A673 (cell line): ENCODE results near the gene TBRG4. TPM values are rescaled to one million over a fixed set of nuclear protein-coding genes. Genes with fewer than 3 reads are reported as not detected.

Experiments used
- BruUV-seq: library from RNA; stranded (reverse); fragments of 400-500 nt; replicated peaks from 2 replicates; lab custom pipeline; 2021; lab: Mats Ljungman, UMichigan
- CTCF ChIA-PET: fragments of 300-600 bp; sonication (Branson Sonifier 250); formaldehyde crosslinking; loops from one replicate; lab custom pipeline; 2022; ENCODE audit warnings: antibody characterized with exemption; lab: Charles Lee
- POLR2A ChIA-PET: fragments of 300-600 bp; sonication (Branson Sonifier 250); formaldehyde crosslinking; loops from one replicate; lab custom pipeline; 2022; ENCODE audit warnings: antibody characterized with exemption; ENCODE audit not compliant: low non-redundant PET; lab: Charles Lee
- DNase-seq: peaks from one replicate; pipeline ENCODE4 v3.0.0-alpha.2; 2015; ENCODE audit warnings: low spot score
- H3K27ac ChIP-seq: fragments of 200-600 bp; sonication (generic); 2 replicates; pipeline ENCODE4 v1.5.1; 2016; ENCODE audit warnings: mixed run types, low read depth, mild to moderate bottlenecking, mixed read lengths, antibody characterized with exemption, low read length; ENCODE audit not compliant: poor library complexity, severe bottlenecking
- H3K27me3 ChIP-seq: fragments of 200-600 bp; sonication (generic); replicated peaks from 2 replicates; pipeline ENCODE4 v1.6.1; 2017; ENCODE audit warnings: mixed run types, low read depth, mild to moderate bottlenecking, mixed read lengths, antibody characterized with exemption, low read length; ENCODE audit not compliant: insufficient read depth, poor library complexity
- H3K36me3 ChIP-seq: fragments of 200-600 bp; sonication (generic); 2 replicates; pipeline ENCODE4 v1.6.1; 2016; ENCODE audit warnings: mixed run types, mild to moderate bottlenecking, mixed read lengths, antibody characterized with exemption, low read length; ENCODE audit not compliant: insufficient read depth, poor library complexity, severe bottlenecking
- H3K4me1 ChIP-seq: fragments of 200-600 bp; sonication (generic); 2 replicates; pipeline ENCODE4 v1.6.1; 2017; ENCODE audit warnings: mixed run types, mild to moderate bottlenecking, mixed read lengths, antibody characterized with exemption, low read length; ENCODE audit not compliant: insufficient read depth, poor library complexity, severe bottlenecking
- H3K4me3 ChIP-seq: fragments of 200-600 bp; sonication (generic); 2 replicates; pipeline ENCODE4 v1.5.1; 2016; ENCODE audit warnings: low read depth, mixed run types, mild to moderate bottlenecking, mixed read lengths, low read length; ENCODE audit not compliant: poor library complexity, severe bottlenecking
- H3K9me3 ChIP-seq: fragments of 200-600 bp; sonication (generic); 2 replicates; pipeline ENCODE4 v1.6.1; 2016; ENCODE audit warnings: mixed run types, low read depth, mild to moderate bottlenecking, mixed read lengths, antibody characterized with exemption, low read length; ENCODE audit not compliant: poor library complexity, severe bottlenecking
- CTCF ChIP-seq: fragments of 300-800, 200-600 bp; sonication (generic); conservative IDR thresholded peaks from 2 replicates; pipeline ENCODE4 v1.5.1; 2017; ENCODE audit warnings: low read depth, mild to moderate bottlenecking, antibody characterized with exemption, low read length, moderate library complexity, mixed read lengths
- EZH2 ChIP-seq: fragments of 200-600 bp; sonication (generic); IDR thresholded peaks from 2 replicates; pipeline ENCODE4 v1.6.1; 2017; ENCODE audit warnings: borderline replicate concordance, low read depth, mild to moderate bottlenecking, mixed read lengths, antibody characterized with exemption, low read length; ENCODE audit not compliant: poor library complexity, severe bottlenecking
- intact Hi-C: fragments of 100-400 bp; cut with micrococcal nuclease; formaldehyde crosslinking; loops from one replicate; pipeline ENCODE4 v1.10.0; 2022; ENCODE audit not compliant: unreplicated experiment
- total RNA-seq: library from RNA; stranded (reverse); gene quantifications from 2 replicates; pipeline ENCODE4 v1.2.3, GENCODE V29; 2021

The TBRG4 gene
- total RNA-seq, 1 experiment from 2014 or later = 136 TPM

GRCh38 chr7:45133352-45133751, 21.9 kb upstream of the TBRG4 start:
- H3K36me3 ChIP-seq = no peaks in the 10 kb centered on the region
- POLR2A ChIA-PET = no interaction called here
- DNase-seq = no peak
- BruUV-seq = no TSS peak
- no peaks in the 10 kb centered on the region for H3K4me1 ChIP-seq
- H3K9me3 ChIP-seq = no peaks in the 10 kb centered on the region
- no peak overlapping the region for H3K4me3 ChIP-seq
- TF ChIP-seq CTCF = no peak
- TF ChIP-seq EZH2 = no peak
- H3K27ac ChIP-seq = no peak overlapping the region
- intact Hi-C loops = loop anchor here (10.0 kb wide), 2 partner anchors 649 to 889 kb away; no protein-coding TSS in a partner anchor
- H3K27me3 ChIP-seq = no peaks in the 10 kb centered on the region
- CTCF ChIA-PET = no interaction called here

- no peaks in the 10 kb centered on the region for H3K36me3 ChIP-seq
- no peak overlapping the region for H3K4me3 ChIP-seq
- no peaks in the 10 kb centered on the region for H3K27me3 ChIP-seq
- ChIA-PET POLR2A (no interaction called here), CTCF (no interaction called here)
- DNase-seq = no peak
- H3K9me3 ChIP-seq = no peaks in the 10 kb centered on the region
- TF ChIP-seq EZH2 = no peak
- TF ChIP-seq CTCF = no peak
- H3K4me1 ChIP-seq = no peaks in the 10 kb centered on the region
- intact Hi-C loops = loop anchor here (10.0 kb wide), 2 partner anchors 648 to 888 kb away; no protein-coding TSS in a partner anchor
- BruUV-seq = no TSS peak
- no peak overlapping the region for H3K27ac ChIP-seq
Observed at GRCh38 chr7:45132708-45133320, 21.3 kb upstream of the TBRG4 start.

GRCh38 chr7:45131891-45132290, 20.4 kb upstream of the TBRG4 start:
- H3K36me3 ChIP-seq = no peaks in the 10 kb centered on the region
- H3K4me3 ChIP-seq = no peak overlapping the region
- no peak for DNase-seq
- POLR2A ChIA-PET = no interaction called here
- TF ChIP-seq EZH2 (no peak), CTCF (no peak)
- no peaks in the 10 kb centered on the region for H3K4me1 ChIP-seq
- H3K27ac ChIP-seq = no peak overlapping the region
- no peaks in the 10 kb centered on the region for H3K27me3 ChIP-seq
- BruUV-seq = no TSS peak
- CTCF ChIA-PET = no interaction called here
- H3K9me3 ChIP-seq = no peaks in the 10 kb centered on the region
- intact Hi-C loops = loop anchor here (10.0 kb wide), 2 partner anchors 647 to 887 kb away; no protein-coding TSS in a partner anchor
